T-helper 1 cell treated with Interleukin-12 subunit alpha and Interleukin-12 subunit beta and Interleukin-4 antibody, amounts not matched to agents 30 μg/mL and 1 μg/mL, for 36 hours (primary cell): ENCODE results near the gene WDR53.
"Not testable (repeated sequence)": the region's sequence is repeated elsewhere in the genome, so short reads cannot be mapped to it uniquely, and the experiment has no call there.

ENCODE experiments used
- H3K27ac Mint-ChIP-seq: one replicate; pipeline ENCODE4 v1.8.0; 2021; ENCODE audit warnings: mild to moderate bottlenecking, mixed read lengths
- H3K27me3 Mint-ChIP-seq: one replicate; pipeline ENCODE4 v1.8.0; 2021; ENCODE audit warnings: low read depth, mixed read lengths
- H3K36me3 Mint-ChIP-seq: one replicate; pipeline ENCODE4 v1.8.0; 2021; ENCODE audit warnings: low read depth, mixed read lengths
- H3K4me1 Mint-ChIP-seq: one replicate; pipeline ENCODE4 v1.8.0; 2021; ENCODE audit warnings: low read depth, mixed read lengths
- H3K4me3 Mint-ChIP-seq: one replicate; pipeline ENCODE4 v1.8.0; 2021; ENCODE audit warnings: mild to moderate bottlenecking, moderate library complexity, mixed read lengths
- H3K9me3 Mint-ChIP-seq: one replicate; pipeline ENCODE4 v1.8.0; 2021; ENCODE audit warnings: mixed read lengths

The WDR53 gene

DNA sequence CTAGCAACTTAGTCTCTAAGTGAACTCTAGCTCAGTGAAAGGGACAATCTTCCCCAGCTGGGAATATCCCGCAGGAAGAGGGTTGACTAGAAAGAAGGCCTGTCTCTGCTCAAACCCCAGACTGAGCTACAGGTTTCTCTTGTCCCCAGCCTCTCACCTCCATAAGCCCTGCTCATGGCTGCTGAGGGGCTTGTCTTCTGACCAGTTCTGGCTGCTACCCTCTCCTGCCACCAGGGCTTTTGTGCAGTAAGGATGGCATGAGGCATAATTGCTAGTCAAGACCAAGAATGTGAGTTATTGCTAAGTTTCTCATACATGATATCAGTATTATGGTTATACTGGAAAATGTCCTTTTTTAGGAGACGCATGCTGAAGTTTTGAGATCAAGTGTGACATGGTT, 21.3 kb downstream of the WDR53 start:
- no peak overlapping the region for H3K4me3 Mint-ChIP-seq
- H3K4me1 Mint-ChIP-seq = no peaks in the 10 kb centered on the region
- H3K9me3 Mint-ChIP-seq = peaks cover 26% of the 10 kb centered on the region
- peaks cover 16% of the 10 kb centered on the region for H3K27me3 Mint-ChIP-seq
- peaks cover 8% of the 10 kb centered on the region for H3K36me3 Mint-ChIP-seq
- no peak overlapping the region for H3K27ac Mint-ChIP-seq

DNA sequence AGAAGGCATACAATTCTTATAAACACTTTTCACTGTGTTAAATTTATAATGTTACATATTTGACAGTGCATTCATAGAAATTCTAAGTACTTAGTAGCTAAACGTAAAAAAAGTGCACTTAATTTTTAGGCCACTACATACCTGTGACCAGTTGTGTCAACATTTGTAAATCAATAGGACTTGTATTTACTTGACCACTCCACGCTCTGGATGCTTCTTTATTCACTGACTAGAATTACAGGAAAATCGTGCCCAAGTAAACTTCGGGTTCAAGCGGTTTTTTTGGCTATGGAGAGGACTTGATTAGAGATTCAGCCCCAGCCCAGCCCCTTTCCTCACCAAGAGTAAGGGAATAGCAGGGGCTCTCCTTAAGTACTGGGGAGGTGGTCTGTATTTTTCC, 21.8 kb downstream of the WDR53 start:
- Mint-ChIP-seq H3K4me3 (no peak overlapping the region), H3K27me3 (peaks cover 16% of the 10 kb centered on the region), H3K9me3 (peaks cover 26% of the 10 kb centered on the region), H3K36me3 (peaks cover 6% of the 10 kb centered on the region), H3K27ac (no peak overlapping the region), H3K4me1 (no peaks in the 10 kb centered on the region)

DNA sequence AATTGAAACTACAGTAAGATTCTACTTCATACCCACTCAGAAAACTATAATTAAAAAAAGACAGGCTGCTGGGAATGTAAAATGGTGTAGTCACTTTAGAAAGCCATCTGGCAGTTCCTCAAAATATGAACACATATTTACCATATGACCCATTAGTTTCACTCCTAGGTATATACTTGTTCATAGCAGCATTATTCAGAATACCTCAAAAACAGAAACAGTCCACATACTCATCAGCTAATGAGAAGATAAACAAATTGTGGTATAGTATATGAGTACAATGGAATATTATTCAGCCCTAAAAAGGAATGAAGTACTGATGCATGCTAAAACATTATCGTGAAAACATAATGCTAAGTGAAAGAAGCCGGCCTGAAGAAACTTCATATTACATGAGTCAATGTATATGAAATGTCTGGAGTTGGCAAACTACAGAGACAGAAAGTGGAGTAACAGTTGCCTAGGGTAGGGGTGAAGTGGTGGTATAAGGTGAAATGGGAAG, 23.8 kb downstream of the WDR53 start:
- peaks cover 4% of the 10 kb centered on the region for H3K36me3 Mint-ChIP-seq
- H3K4me3 Mint-ChIP-seq = no peak overlapping the region
- peaks cover 16% of the 10 kb centered on the region for H3K27me3 Mint-ChIP-seq
- H3K9me3 Mint-ChIP-seq = peaks cover 15% of the 10 kb centered on the region
- H3K4me1 Mint-ChIP-seq = no peaks in the 10 kb centered on the region
- H3K27ac Mint-ChIP-seq = no peak overlapping the region

DNA sequence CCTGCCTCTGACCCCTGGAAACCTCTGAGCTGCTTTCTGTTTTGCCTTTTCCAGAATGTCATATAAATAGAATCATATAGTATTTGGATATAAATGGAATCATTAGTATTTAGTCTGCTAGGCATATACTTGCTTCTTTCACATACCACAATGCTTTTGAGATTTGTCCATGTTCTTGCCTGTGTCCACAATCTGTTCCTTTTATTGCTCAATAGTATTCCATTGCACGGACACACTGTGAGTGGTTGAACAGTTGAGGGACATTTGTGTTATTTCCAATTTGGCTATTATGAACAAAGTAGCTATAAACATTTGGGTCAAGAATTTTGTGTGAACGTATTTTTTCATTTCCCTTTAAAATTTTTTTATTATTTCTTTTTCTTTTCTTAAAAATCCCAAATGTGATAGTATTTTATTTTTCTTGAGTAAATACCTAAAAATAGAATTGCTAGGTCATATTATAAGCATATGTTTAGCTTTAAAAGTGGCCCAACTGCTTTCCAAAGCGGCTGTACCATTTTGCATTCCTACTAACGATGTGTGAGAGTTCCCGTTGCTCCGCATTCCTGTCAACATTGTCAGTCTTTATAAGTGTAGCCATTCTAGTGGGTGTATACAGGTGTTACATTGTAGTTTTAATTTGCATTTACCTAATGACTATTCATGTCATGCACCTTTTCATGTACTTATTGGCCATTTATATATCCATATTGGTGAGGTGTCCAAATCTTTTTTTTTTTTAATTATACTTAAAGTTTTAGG, 26.5 kb downstream of the WDR53 start:
- Mint-ChIP-seq H3K27me3 (peaks cover 22% of the 10 kb centered on the region), H3K4me3 (no peak overlapping the region), H3K9me3 (no peaks in the 10 kb centered on the region), H3K36me3 (no peaks in the 10 kb centered on the region), H3K4me1 (peaks cover 5% of the 10 kb centered on the region), H3K27ac (no peak overlapping the region)

DNA sequence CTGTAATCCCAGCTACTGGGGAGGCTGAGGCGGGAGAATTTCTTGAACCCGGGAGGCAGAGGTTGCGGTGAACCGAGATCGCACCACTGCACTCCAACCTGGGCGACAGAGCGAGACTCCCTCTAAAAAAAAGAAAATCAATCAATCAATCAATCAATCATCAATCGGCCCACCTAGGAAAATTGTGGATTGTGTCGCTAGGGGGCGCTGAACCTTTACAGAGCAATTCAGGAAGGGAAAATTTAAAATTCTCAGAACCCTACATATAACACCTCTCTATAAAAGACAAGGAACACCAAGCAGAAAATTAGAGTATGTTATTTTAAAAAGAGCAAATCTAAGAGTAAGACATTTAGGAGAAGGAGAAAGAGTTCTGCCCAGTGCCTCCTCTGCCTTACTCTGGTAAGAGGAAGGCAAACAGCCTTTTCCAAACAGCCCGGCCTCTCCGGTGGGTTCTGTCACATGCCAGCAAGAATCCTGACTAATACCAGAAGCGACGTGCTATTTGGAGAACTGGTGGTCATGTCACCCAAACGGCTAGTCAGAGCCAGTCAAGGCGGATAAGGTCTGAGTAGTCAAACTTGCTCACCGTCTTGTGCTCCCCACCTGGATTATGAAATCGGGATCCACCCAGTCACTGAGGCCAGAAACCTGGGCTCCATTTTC, 30.9 kb downstream of the WDR53 start:
- H3K9me3 Mint-ChIP-seq = no peaks in the 10 kb centered on the region
- H3K36me3 Mint-ChIP-seq = no peaks in the 10 kb centered on the region
- no peak overlapping the region for H3K27ac Mint-ChIP-seq
- peaks cover 16% of the 10 kb centered on the region for H3K27me3 Mint-ChIP-seq
- H3K4me3 Mint-ChIP-seq = no peak overlapping the region
- peaks cover 5% of the 10 kb centered on the region for H3K4me1 Mint-ChIP-seq

DNA sequence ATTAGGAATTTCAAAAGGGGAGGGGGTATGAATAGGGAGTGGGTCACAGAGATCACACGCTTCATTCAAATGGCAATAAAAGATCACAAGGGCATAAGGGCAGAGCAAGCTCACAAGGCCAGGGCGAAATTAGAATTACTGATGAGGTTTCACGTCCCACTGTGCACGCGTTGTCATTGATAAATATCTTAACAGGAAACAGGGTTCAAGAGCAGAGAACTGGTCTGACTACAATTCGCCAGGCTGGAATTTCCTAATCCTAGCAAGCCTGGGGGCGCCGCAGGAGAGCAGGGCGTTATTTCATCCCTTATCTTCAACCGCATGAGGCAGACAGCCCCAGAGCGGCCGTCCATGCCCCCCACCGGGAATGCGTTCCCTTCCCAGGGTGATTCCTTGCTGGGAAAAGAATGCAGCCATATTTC, 35.1 kb downstream of the WDR53 start:
- Mint-ChIP-seq H3K9me3 (peaks cover 6% of the 10 kb centered on the region), H3K4me1 (peaks cover 8% of the 10 kb centered on the region), H3K27ac (no peak overlapping the region), H3K27me3 (peaks cover 23% of the 10 kb centered on the region), H3K36me3 (peaks cover 2% of the 10 kb centered on the region), H3K4me3 (no peak overlapping the region)

DNA sequence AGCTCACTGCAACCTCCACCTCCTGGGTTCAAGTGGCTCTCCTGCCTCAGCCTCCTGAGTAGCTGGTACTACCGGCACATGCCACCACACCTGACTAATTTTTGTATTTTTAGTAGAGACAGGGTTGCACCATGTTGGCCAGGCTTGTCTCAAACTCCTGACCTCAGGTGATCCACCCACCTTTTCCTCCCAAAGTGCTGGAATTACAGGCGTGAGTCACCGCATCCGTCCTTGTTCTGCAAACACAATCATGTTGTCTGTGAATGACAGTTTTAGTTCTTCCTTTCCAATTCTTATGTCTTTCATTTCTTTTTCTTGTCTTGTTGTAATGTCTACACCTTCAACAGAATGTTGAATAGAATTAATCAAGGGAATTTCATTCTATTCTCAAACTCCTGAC, 36.9 kb downstream of the WDR53 start:
- Mint-ChIP-seq H3K27ac (peak overlapping the region; percentile 41), H3K27me3 (peaks cover 19% of the 10 kb centered on the region)

DNA sequence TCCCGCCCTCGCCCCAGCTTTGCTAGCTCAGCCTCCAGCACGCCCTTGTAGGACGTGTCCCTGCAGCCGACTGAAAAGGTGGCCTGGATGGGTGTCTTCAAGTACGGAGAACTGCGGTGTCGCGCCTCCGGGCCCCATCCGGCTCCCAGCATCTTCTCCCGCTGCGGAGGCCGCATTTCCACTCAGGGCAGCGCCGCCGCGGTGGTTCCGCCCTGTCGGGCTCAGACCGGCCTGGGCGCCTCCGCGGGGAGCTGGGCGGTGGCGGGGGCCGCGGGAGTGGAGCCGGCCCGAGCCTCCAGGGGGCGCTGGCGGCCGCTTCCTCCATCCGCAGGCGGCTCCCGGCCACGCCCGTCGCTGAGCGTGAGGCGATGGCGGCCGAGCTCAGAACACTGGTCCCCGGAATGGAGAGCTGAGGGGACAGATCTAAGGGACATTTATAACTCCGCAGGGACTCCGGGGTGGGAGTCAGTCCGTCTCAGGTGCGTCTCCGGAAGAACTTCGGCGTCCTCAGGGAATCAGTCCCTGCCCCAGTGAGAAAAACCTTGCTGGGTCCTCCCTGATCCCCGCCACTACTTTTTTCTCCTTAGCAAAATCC, 39.6 kb downstream of the WDR53 start:
- Mint-ChIP-seq H3K4me3 (peak overlapping the region; percentile 62), H3K4me1 (peaks cover 8% of the 10 kb centered on the region), H3K9me3 (peaks cover 6% of the 10 kb centered on the region), H3K27ac (peak overlapping the region; percentile 71), H3K36me3 (peaks cover 2% of the 10 kb centered on the region), H3K27me3 (peaks cover 16% of the 10 kb centered on the region)

More for the DNA sequence above, 36.9 kb downstream of the WDR53 start:
- Mint-ChIP-seq H3K9me3 (peaks cover 6% of the 10 kb centered on the region), H3K36me3 (peaks cover 2% of the 10 kb centered on the region), H3K4me3 (no peak overlapping the region), H3K4me1 (peaks cover 8% of the 10 kb centered on the region)

DNA sequence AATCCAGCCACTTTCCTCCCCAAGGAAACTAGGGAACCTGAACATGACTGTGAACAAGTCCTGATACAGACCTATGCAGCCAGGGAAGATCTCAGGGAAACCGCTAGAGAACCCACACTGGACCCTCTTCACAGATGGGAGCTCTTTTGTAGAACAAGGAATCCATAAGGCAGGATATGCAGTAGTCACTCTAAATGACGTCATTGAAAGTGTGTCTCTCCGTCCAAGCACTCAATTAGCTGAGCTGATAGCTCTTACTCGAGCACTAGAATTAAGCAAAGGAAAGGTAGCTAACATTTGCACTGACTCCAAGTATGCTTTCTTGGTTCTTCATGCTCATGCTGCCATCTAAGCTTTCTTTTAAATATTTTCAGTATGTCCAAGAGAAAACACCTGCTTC, 43.2 kb downstream of the WDR53 start:
- Mint-ChIP-seq H3K27ac (no peak overlapping the region), H3K27me3 (no peaks in the 10 kb centered on the region), H3K4me3 (no peak overlapping the region), H3K36me3 (peaks cover 3% of the 10 kb centered on the region), H3K4me1 (peaks cover 8% of the 10 kb centered on the region), H3K9me3 (peaks cover 23% of the 10 kb centered on the region)

DNA sequence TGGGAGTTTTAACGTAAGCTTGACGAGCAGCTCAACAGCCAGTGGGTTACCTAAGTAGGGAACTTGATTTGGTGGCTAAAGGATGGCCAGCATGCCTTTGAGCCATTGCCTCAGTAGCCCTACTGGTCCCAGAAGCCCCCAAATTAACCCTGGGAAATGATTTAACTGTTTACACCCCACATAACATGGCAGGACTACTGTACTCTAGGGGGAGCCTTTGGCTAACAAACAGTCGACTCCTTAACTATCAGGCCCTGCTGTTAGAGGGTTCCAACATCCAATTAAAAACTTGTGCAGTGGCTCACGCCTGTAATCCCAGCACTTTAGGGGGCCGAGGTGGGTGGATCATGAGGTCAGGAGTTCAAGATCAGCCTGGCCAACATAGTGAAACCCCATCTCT, 43.8 kb downstream of the WDR53 start:
- H3K27me3 Mint-ChIP-seq = no peaks in the 10 kb centered on the region
- H3K4me1 Mint-ChIP-seq = peaks cover 8% of the 10 kb centered on the region
- peaks cover 3% of the 10 kb centered on the region for H3K36me3 Mint-ChIP-seq
- no peak overlapping the region for H3K4me3 Mint-ChIP-seq
- peaks cover 29% of the 10 kb centered on the region for H3K9me3 Mint-ChIP-seq
- H3K27ac Mint-ChIP-seq = no peak overlapping the region

DNA sequence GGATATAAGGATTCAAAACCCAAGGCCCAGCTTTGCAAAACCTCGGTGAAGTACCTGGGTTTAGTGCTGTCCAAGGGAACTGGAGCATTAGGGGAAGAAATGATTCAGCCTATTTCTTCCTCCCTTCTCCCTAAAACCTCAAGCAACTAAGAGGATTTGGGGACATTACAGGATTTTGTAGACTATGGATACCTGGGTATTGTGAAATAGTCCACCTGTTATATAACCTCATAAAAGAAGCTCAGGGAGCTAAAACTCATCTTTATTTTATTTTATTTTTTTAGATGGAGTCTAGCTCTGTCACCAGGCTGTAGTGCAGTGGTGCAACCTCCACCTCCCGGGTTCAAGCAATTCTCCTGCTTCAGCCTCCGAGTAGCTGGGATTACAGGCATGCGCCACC, 44.5 kb downstream of the WDR53 start:
- Mint-ChIP-seq H3K27ac (no peak overlapping the region), H3K4me1 (peaks cover 5% of the 10 kb centered on the region), H3K4me3 (no peak overlapping the region), H3K36me3 (peaks cover 3% of the 10 kb centered on the region), H3K9me3 (peaks cover 36% of the 10 kb centered on the region), H3K27me3 (no peaks in the 10 kb centered on the region)

DNA sequence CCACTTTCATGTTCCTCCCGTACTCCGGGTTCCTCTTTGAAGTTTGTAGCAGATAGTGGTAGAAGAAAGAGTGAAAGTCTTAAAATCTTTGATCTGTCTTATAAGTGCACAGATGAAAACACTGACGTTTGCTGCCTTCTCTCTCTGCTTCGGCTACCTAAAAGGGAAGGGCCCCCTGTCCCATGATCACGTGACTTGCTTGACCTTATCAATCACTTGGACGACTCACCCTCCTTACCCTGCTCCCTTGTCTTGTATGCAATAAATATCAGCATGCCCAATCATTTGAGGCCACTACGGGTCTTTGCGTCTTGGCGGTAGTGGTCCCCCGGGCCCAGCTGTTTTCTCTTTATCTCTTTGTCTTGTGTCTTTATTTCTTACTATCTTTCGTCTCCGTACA, 47.1 kb downstream of the WDR53 start:
- not testable (repeated sequence) for H3K36me3 Mint-ChIP-seq, H3K4me1 Mint-ChIP-seq, H3K27ac Mint-ChIP-seq, H3K27me3 Mint-ChIP-seq, H3K4me3 Mint-ChIP-seq
- H3K9me3 Mint-ChIP-seq = peaks cover 45% of the 10 kb centered on the region

DNA sequence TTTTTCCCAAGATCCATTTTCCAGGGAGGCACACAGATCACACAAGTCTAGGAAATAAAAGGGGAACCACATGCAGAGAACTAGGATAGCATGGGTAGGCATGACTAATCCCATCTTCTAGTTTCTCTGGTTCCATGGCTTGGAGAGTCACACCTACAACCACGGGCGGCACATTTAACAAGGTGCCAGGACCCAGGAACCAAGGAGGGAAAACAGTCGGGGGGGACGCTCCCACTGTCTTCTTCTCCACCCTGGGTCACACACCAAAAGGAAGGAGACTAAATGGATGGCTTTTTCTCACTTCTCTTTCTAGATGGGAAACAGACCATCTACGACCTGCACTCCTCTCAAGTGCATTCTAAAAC, 48.7 kb downstream of the WDR53 start:
- Mint-ChIP-seq H3K4me3 (no peak overlapping the region), H3K27ac (no peak overlapping the region), H3K27me3 (peaks cover 13% of the 10 kb centered on the region), H3K9me3 (peaks cover 51% of the 10 kb centered on the region), H3K36me3 (peaks cover 7% of the 10 kb centered on the region), H3K4me1 (no peaks in the 10 kb centered on the region)

DNA sequence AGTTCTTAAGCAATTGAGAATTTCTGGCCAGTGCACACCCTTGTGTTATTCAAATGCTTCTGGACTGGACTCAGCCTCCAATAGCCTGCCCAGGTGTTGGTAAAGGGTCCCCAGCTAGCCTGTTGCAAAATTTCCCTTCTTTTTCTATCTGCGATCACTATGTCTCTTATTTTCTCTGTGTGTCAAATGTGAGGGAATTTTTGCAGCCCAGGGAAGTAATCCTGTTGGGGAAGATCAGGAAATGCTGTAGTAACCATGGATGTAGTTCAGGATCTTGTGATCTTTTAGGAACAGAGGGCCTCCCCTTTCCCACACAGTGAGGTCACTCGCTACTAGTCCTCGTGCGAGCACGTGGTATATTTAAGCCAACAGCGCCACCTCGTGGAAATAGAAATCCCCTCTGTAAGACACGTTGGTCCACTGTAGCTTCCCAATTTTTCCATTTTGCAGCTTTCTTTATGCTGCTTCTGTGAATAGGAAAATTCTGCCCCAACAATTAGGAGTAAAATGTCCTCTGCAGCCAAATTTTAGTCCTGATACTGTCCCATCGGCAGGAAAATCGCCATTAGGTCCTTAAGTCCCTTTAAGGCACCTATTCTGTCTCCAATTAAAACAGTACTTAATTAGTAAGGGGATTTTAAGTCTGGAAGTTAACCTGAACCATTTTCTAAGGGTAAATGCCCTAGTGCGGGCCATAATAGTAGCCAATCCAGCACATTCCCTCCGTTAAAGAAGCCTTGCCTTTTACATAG, 49.2 kb downstream of the WDR53 start:
- Mint-ChIP-seq H3K9me3 (peaks cover 54% of the 10 kb centered on the region), H3K27ac (no peak overlapping the region), H3K36me3 (peaks cover 7% of the 10 kb centered on the region), H3K4me1 (no peaks in the 10 kb centered on the region), H3K27me3 (peaks cover 13% of the 10 kb centered on the region), H3K4me3 (no peak overlapping the region)
